ENCODE results near the gene STK38. TPM values are rescaled to one million over a fixed set of nuclear protein-coding genes. Genes with fewer than 3 reads are reported as not detected.

STK38 gene
- total RNA-seq, 1 experiment from 2014 or later = 44.7 TPM

GRCh38 chr6:36519352-36519751, 27.9 kb downstream of the STK38 start:
- no peak for DNase-seq (ENCODE audit: low read depth, low spot score)
- intact Hi-C loops (cut with micrococcal nuclease; ENCODE audit: unreplicated experiment) = no loop called here
- Histone ChIP-seq H3K27ac (ENCODE audit: low read length) (no peak overlapping the region), H3K4me3 (ENCODE audit: low read depth in 2 of 2, low read length in 2 of 2) (no peak overlapping the region), H3K9me3 (ENCODE audit: control insufficient read depth, insufficient read depth, low read depth, low read length) (no peaks in the 10 kb centered on the region), H3K27me3 (ENCODE audit: control insufficient read depth, insufficient read depth, low read length) (no peaks in the 10 kb centered on the region), H3K36me3 (ENCODE audit: control insufficient read depth, insufficient read depth, low read length) (peaks cover 34% of the 10 kb centered on the region), H3K4me1 (ENCODE audit: control insufficient read depth, insufficient read depth, low read length) (no peaks in the 10 kb centered on the region)
- ATAC-seq = no peak
- BruUV-seq (replicated peaks) = no TSS peak
- in situ Hi-C loops (cut with HindIII; ENCODE audit: low pct_unique_long_range_greater_than_20kb, low sequenced_read_pairs) = no loop called here
- TF ChIP-seq, protein P1, sequence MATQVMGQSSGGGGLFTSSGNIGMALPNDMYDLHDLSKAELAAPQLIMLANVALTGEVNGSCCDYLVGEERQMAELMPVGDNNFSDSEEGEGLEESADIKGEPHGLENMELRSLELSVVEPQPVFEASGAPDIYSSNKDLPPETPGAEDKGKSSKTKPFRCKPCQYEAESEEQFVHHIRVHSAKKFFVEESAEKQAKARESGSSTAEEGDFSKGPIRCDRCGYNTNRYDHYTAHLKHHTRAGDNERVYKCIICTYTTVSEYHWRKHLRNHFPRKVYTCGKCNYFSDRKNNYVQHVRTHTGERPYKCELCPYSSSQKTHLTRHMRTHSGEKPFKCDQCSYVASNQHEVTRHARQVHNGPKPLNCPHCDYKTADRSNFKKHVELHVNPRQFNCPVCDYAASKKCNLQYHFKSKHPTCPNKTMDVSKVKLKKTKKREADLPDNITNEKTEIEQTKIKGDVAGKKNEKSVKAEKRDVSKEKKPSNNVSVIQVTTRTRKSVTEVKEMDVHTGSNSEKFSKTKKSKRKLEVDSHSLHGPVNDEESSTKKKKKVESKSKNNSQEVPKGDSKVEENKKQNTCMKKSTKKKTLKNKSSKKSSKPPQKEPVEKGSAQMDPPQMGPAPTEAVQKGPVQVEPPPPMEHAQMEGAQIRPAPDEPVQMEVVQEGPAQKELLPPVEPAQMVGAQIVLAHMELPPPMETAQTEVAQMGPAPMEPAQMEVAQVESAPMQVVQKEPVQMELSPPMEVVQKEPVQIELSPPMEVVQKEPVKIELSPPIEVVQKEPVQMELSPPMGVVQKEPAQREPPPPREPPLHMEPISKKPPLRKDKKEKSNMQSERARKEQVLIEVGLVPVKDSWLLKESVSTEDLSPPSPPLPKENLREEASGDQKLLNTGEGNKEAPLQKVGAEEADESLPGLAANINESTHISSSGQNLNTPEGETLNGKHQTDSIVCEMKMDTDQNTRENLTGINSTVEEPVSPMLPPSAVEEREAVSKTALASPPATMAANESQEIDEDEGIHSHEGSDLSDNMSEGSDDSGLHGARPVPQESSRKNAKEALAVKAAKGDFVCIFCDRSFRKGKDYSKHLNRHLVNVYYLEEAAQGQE (IDR thresholded peaks at IDR 0.05; ENCODE audit: insufficient read depth in 1 of 2, low read depth in 2 of 2, low read length in 1 of 2) = no peak
- no peak for TF ChIP-seq TCF7L2 (IDR thresholded peaks at IDR 0.05; ENCODE audit: low read depth, low read length)
- no peak for TF ChIP-seq SIN3A (IDR thresholded peaks at IDR 0.05; ENCODE audit: borderline replicate concordance, insufficient read depth, low read depth, low read length)
- TF ChIP-seq, protein P2, sequence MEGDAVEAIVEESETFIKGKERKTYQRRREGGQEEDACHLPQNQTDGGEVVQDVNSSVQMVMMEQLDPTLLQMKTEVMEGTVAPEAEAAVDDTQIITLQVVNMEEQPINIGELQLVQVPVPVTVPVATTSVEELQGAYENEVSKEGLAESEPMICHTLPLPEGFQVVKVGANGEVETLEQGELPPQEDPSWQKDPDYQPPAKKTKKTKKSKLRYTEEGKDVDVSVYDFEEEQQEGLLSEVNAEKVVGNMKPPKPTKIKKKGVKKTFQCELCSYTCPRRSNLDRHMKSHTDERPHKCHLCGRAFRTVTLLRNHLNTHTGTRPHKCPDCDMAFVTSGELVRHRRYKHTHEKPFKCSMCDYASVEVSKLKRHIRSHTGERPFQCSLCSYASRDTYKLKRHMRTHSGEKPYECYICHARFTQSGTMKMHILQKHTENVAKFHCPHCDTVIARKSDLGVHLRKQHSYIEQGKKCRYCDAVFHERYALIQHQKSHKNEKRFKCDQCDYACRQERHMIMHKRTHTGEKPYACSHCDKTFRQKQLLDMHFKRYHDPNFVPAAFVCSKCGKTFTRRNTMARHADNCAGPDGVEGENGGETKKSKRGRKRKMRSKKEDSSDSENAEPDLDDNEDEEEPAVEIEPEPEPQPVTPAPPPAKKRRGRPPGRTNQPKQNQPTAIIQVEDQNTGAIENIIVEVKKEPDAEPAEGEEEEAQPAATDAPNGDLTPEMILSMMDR (IDR thresholded peaks at IDR 0.05) = no peak
- TF ChIP-seq POLR2AphosphoS5 (IDR thresholded peaks at IDR 0.05; ENCODE audit: low read depth, low read length) = no peak
- ChIA-PET CTCF (no interaction called here), POLR2A (no interaction called here)

- in situ Hi-C loops (cut with HindIII; ENCODE audit: low pct_unique_long_range_greater_than_20kb, low sequenced_read_pairs) = no loop called here
- peaks cover 29% of the 10 kb centered on the region for H3K36me3 ChIP-seq (ENCODE audit: control insufficient read depth, insufficient read depth, low read length)
- POLR2A ChIA-PET = no interaction called here
Observed at GRCh38 chr6:36517408-36517807, 29.9 kb downstream of the STK38 start.

More at GRCh38 chr6:36517408-36517807, 29.9 kb downstream of the STK38 start:
- no peak overlapping the region for H3K27ac ChIP-seq (ENCODE audit: low read length)
- no peaks in the 10 kb centered on the region for H3K4me1 ChIP-seq (ENCODE audit: control insufficient read depth, insufficient read depth, low read length)
- TF ChIP-seq, protein P2 (IDR thresholded peaks at IDR 0.05) = no peak
- TF ChIP-seq TCF7L2 (IDR thresholded peaks at IDR 0.05; ENCODE audit: low read depth, low read length) (no peak), SIN3A (IDR thresholded peaks at IDR 0.05; ENCODE audit: borderline replicate concordance, insufficient read depth, low read depth, low read length) (no peak), POLR2AphosphoS5 (IDR thresholded peaks at IDR 0.05; ENCODE audit: low read depth, low read length) (no peak)
- TF ChIP-seq, protein P1 (IDR thresholded peaks at IDR 0.05; ENCODE audit: insufficient read depth in 1 of 2, low read depth in 2 of 2, low read length in 1 of 2) = no peak
- CTCF ChIA-PET = no interaction called here
- intact Hi-C loops (cut with micrococcal nuclease; ENCODE audit: unreplicated experiment) = no loop called here
- DNase-seq (ENCODE audit: low read depth, low spot score) (no peak), ATAC-seq (no peak)
- no peaks in the 10 kb centered on the region for H3K27me3 ChIP-seq (ENCODE audit: control insufficient read depth, insufficient read depth, low read length)
- no TSS peak for BruUV-seq (replicated peaks)
- no peak overlapping the region for H3K4me3 ChIP-seq (ENCODE audit: low read depth in 2 of 2, low read length in 2 of 2)
- no peaks in the 10 kb centered on the region for H3K9me3 ChIP-seq (ENCODE audit: control insufficient read depth, insufficient read depth, low read depth, low read length)
